GM23248 (cell line): ENCODE data around the gene INTS11. TPM values are rescaled to one million over a fixed set of nuclear protein-coding genes. Genes with fewer than 3 reads are reported as not detected.

ENCODE experiments used
- DNase-seq: peaks from one replicate; pipeline ENCODE4 v3.0.0-alpha.2; 2015
- H2AFZ ChIP-seq: fragments of 200-600 bp; sonication (generic); 2 replicates; pipeline ENCODE4 v1.6.1; 2016; ENCODE audit warnings: antibody characterized with exemption
- H3F3A ChIP-seq: fragments of 200-600 bp; sonication (generic); 2 replicates; pipeline ENCODE4 v1.6.1; 2016; ENCODE audit warnings: mild to moderate bottlenecking, antibody characterized with exemption, mixed run types; ENCODE audit not compliant: insufficient read depth
- H3K27ac ChIP-seq: fragments of 200-600 bp; sonication (generic); 2 replicates; pipeline ENCODE4 v1.5.1; 2016; ENCODE audit warnings: mild to moderate bottlenecking
- H3K27me3 ChIP-seq: fragments of 200-600 bp; sonication (generic); replicated peaks from 2 replicates; pipeline ENCODE4 v1.6.1; 2016; ENCODE audit warnings: mild to moderate bottlenecking; ENCODE audit not compliant: insufficient read depth
- H3K36me3 ChIP-seq: fragments of 200-600 bp; sonication (generic); 2 replicates; pipeline ENCODE4 v1.6.1; 2016; ENCODE audit warnings: low read depth, mild to moderate bottlenecking
- H3K4me1 ChIP-seq: fragments of 200-600 bp; sonication (generic); 2 replicates; pipeline ENCODE4 v1.6.1; 2016; ENCODE audit warnings: mild to moderate bottlenecking; ENCODE audit not compliant: insufficient read depth
- H3K4me2 ChIP-seq: fragments of 200-600 bp; sonication (generic); one replicate; pipeline ENCODE4 v1.6.1; 2016; ENCODE audit warnings: mild to moderate bottlenecking; ENCODE audit not compliant: unreplicated experiment
- H3K4me3 ChIP-seq: fragments of 200-600 bp; sonication (generic); 2 replicates; pipeline ENCODE4 v1.5.1; 2016; ENCODE audit warnings: mild to moderate bottlenecking
- H3K79me2 ChIP-seq: fragments of 200-600 bp; sonication (generic); 2 replicates; pipeline ENCODE4 v1.6.1; 2016; ENCODE audit warnings: mild to moderate bottlenecking; ENCODE audit not compliant: insufficient read depth
- H3K9ac ChIP-seq: fragments of 200-600 bp; sonication (generic); 2 replicates; pipeline ENCODE4 v1.6.1; 2016; ENCODE audit warnings: mild to moderate bottlenecking
- H3K9me2 ChIP-seq: fragments of 200-600 bp; sonication (generic); 2 replicates; pipeline ENCODE4 v1.6.1; 2016; ENCODE audit warnings: mixed run types, mild to moderate bottlenecking, moderate library complexity; ENCODE audit not compliant: insufficient read depth
- H3K9me3 ChIP-seq: fragments of 200-600 bp; sonication (generic); one replicate; pipeline ENCODE4 v1.6.1; 2017; ENCODE audit warnings: low read depth
- H4K20me1 ChIP-seq: fragments of 200-600 bp; sonication (generic); 2 replicates; pipeline ENCODE4 v1.6.0; 2016; ENCODE audit not compliant: insufficient read depth
- EZH2 ChIP-seq: fragments of 200-600 bp; sonication (generic); IDR thresholded peaks from 2 replicates; pipeline ENCODE4 v1.6.1; 2018; ENCODE audit warnings: antibody characterized with exemption, mild to moderate bottlenecking; ENCODE audit not compliant: insufficient read depth, poor library complexity, severe bottlenecking
- EZH2phosphoT487 ChIP-seq: fragments of 200-600 bp; sonication (generic); IDR thresholded peaks from 2 replicates; pipeline ENCODE4 v1.6.1; 2018; ENCODE audit warnings: antibody characterized with exemption, moderate library complexity, mild to moderate bottlenecking, low read depth; ENCODE audit not compliant: insufficient read depth
- WGBS, 2 experiments: methylation state at CpG; one replicate each; pipeline ENCODE4 v1.1.6; 2015 to 2017; ENCODE audit warnings: low lambda C conversion rate in 2 of 2, low coverage in 1 of 2; ENCODE audit errors: missing lambda C conversion rate in 2 of 2; 5-methylcytosine and 5-hydroxymethylcytosine counted together
- in situ Hi-C: fragments of 300-500 bp; cut with MboI; formaldehyde crosslinking; loops from 2 replicates; pipeline ENCODE4 v1.15.0; 2020
- polyA plus RNA-seq: library from polyadenylated mRNA; unstranded; fragments of >200 nt; fragmentation: Nextera tagmentation; extraction: Ambion mirVana; gene quantifications from 2 replicates; pipeline ENCODE4 v1.2.1, GENCODE V29; 2016
- total RNA-seq: library from RNA; depleted of rRNA; stranded (reverse); fragments of >200 nt; shearing (Covaris generic); gene quantifications from 2 replicates; pipeline ENCODE4 v1.2.3, GENCODE V29; 2014

INTS11 gene
- total and polyA plus RNA-seq, 2 experiments from 2014 or later = 70.2 to 90.0 TPM

DNA sequence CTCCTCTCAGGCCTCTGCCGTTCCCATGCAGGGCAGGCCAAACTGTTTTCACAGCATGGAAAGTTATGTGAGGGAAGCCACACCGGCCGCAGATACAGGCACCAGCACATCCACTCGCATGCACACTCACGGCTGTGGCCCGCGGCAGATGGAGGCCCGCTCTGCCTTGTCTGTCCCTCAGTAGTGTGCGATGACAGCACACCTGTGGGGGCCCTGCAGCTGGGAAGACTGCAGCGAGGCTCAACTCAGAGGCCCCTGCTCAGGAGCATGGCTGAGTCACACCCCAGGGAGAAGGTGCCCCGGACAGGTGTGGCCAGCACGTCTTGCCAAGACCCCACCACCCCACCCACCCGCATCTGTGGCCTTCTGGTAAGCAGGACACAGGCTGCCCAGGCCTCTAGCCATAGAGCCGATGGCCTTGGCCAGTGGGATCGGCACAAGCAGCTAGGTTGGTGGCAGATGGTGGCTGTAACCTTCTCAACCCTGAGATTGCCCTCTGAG, 49.5 kb downstream of the INTS11 start:
- H3F3A ChIP-seq = no peaks in the 10 kb centered on the region
- no peaks in the 10 kb centered on the region for H3K36me3 ChIP-seq
- peaks cover 35% of the 10 kb centered on the region for H3K79me2 ChIP-seq
- in situ Hi-C loops = no loop called here
- TF ChIP-seq EZH2 (no peak), EZH2phosphoT487 (no peak)
- no peak overlapping the region for H3K27ac ChIP-seq
- no peaks in the 10 kb centered on the region for H3K27me3 ChIP-seq
- no peak overlapping the region; the same call in 1 of the 2 replicates for H3K4me3 ChIP-seq
- no peaks in the 10 kb centered on the region for H4K20me1 ChIP-seq
- 79 to 84% methylated on average over 12 to 15 of the region's 15 CpGs for WGBS, 2 experiments
- peaks cover 26% of the 10 kb centered on the region for H3K4me1 ChIP-seq
- no peaks in the 10 kb centered on the region for H3K9me2 ChIP-seq
- H3K9me3 ChIP-seq = no peaks in the 10 kb centered on the region
- peak overlapping the region; percentile 73 for H3K4me2 ChIP-seq
- no peak for DNase-seq
- 0 out of 2 replicates have a peak overlapping the region, but pooled peaks have one; percentile 96 for H3K9ac ChIP-seq
- peak overlapping the region; percentile 72; the same call in 1 of the 2 replicates for H2AFZ ChIP-seq

DNA sequence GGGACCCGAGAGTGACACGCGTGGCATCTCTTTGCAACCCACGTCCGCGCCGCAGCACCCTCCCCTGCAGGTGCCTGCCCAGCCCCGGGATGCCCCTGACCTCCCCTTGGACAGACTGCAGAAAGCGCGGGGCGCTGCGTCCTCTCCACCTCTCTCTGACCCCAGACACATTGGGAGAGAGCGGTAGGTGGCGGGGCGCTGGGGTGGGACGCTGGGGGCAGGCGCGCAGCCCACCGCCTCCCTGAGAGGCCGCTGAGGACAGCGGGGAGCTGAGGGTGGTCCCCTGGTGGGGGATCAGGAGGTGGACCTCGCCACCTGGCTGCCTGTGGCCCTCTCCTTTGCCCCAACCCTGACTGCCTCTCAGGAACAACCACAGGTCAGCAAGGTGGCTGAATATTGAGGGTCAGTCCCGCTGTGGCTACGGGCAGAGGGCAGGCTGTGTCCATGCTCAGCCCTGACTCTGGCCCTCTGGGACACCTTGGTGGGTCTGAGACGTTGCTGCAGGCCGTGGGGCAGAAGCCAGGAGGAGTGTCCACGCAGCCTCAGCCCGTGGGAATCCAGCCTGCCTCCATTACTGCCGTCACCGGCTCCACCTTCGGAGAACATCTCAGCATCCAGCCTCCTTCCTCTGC, 50.0 kb downstream of the INTS11 start:
- H3F3A ChIP-seq = no peaks in the 10 kb centered on the region
- no peaks in the 10 kb centered on the region for H3K9me3 ChIP-seq
- H3K9ac ChIP-seq = peak overlapping the region; percentile 96
- H3K4me2 ChIP-seq = peak overlapping the region; percentile 73
- in situ Hi-C loops = no loop called here
- no peaks in the 10 kb centered on the region for H3K9me2 ChIP-seq
- DNase-seq = no peak
- H3K79me2 ChIP-seq = peaks cover 41% of the 10 kb centered on the region
- TF ChIP-seq EZH2 (no peak), EZH2phosphoT487 (no peak)
- H2AFZ ChIP-seq = peak overlapping the region; percentile 72
- H3K27ac ChIP-seq = no peak overlapping the region
- no peaks in the 10 kb centered on the region for H3K27me3 ChIP-seq
- H4K20me1 ChIP-seq = no peaks in the 10 kb centered on the region
- peaks cover 26% of the 10 kb centered on the region for H3K4me1 ChIP-seq
- 15 to 16% methylated on average over 31 of the region's 31 CpGs for WGBS, 2 experiments
- H3K36me3 ChIP-seq = no peaks in the 10 kb centered on the region
- H3K4me3 ChIP-seq = peak overlapping the region; percentile 96

DNA sequence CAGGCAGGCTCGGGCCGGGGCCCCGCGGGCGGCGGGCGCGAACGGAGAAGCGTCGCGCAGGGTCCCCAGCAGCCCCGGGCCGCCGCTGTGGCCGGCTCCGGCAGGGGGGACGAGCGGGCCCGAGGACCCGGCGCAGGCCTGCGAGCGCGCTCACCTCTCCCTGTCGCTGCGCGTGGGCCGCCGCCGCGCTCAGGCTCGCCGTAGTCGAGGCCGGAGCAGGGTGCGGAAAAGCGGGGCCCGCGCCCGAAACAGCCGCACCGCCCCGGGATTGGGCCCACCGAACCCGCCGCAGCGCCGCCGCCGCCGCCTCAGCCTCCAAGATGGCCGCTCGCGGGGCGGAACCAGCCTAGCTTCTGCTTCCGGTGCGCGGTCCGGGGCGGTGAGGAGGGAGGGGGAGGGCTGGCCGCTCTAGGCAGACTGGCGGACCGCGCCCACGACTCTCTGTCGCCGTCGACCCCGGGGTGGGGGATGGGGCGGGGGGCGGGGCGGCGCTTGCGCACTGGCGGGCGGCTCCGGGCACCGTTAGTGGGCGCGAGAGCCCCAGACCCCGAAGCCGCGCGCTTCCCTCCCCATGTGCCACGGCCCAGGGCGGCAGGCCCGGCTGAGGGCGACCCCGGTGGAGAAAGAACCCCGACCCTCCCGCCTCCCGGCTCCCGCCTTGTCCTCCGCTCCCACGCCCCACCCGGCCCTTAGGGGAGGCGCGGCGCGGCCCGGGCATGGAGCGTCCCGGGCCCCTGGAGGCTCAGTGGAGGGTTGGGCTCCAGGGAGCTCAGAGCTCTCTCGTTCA, 50.8 kb downstream of the INTS11 start, which contains the start of gene UBE2J2:
UBE2J2 (minus strand) TSS at position 343 of the 787 bp plus-strand sequence. CDS start 5,862 bp downstream, outside the sequence.
- in situ Hi-C loops = no loop called here
- peaks cover 48% of the 10 kb centered on the region for H3K79me2 ChIP-seq
- TF ChIP-seq EZH2phosphoT487 = no peak
- TF ChIP-seq EZH2 = no peak

DNA sequence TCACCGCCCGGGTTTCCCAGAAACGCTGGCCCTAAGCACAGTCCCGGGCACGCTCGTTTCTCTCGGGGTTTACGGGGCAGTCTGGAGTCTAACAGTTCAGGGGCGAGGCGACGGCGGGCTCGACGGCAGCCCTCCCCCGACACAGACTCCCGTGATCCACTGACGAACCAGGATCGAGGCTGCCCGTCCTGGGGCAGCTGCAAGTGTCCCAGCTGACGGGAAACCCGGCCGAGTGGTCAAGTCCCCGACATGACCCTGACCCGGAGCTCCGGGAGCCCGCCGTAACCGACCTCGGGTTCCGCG, 51.3 kb downstream of the INTS11 start:
- no peaks in the 10 kb centered on the region for H3K9me2 ChIP-seq
- 1% methylated on average over 27 to 30 of the region's 31 CpGs for WGBS, 2 experiments
- H3K36me3 ChIP-seq = no peaks in the 10 kb centered on the region
- peak overlapping the region; percentile 96 for H3K4me3 ChIP-seq
- H3K4me2 ChIP-seq = peak overlapping the region; percentile 78
- peak overlapping the region; percentile 96 for H3K9ac ChIP-seq
- no peaks in the 10 kb centered on the region for H3K27me3 ChIP-seq
- DNase-seq = peak; percentile 49
- in situ Hi-C loops = no loop called here
- peaks cover 53% of the 10 kb centered on the region for H3K79me2 ChIP-seq
- no peak overlapping the region for H2AFZ ChIP-seq
- TF ChIP-seq EZH2phosphoT487 (no peak), EZH2 (no peak)
- H3F3A ChIP-seq = no peaks in the 10 kb centered on the region
- peaks cover 26% of the 10 kb centered on the region for H3K4me1 ChIP-seq
- H4K20me1 ChIP-seq = no peaks in the 10 kb centered on the region
- H3K9me3 ChIP-seq = no peaks in the 10 kb centered on the region
- H3K27ac ChIP-seq = peak overlapping the region; percentile 72

More for the DNA sequence above, 50.8 kb downstream of the INTS11 start, which contains the start of gene UBE2J2:
- peak within 1 kb of the TSS; percentile 78 for H3K4me2 ChIP-seq
- H3F3A ChIP-seq = no peaks in the 10 kb centered on the region
- no peaks in the 10 kb centered on the region for H4K20me1 ChIP-seq
- H3K9me3 ChIP-seq = no peaks in the 10 kb centered on the region
- peak within 1 kb of the TSS; percentile 96 for H3K4me3 ChIP-seq
- 1 to 4% methylated on average over 40 to 50 of the region's 105 CpGs for WGBS, 2 experiments
- H3K9ac ChIP-seq = peak within 1 kb of the TSS; percentile 96
- H3K4me1 ChIP-seq = peaks cover 26% of the 10 kb centered on the region
- H3K9me2 ChIP-seq = no peaks in the 10 kb centered on the region
- DNase-seq = peak; percentile 96
- peak within 1 kb of the TSS; percentile 72 for H3K27ac ChIP-seq
- no peaks in the 10 kb centered on the region for H3K27me3 ChIP-seq
- H2AFZ ChIP-seq = peak within 1 kb of the TSS; percentile 72
- H3K36me3 ChIP-seq = no peaks in the 10 kb centered on the region
